ENCODE data around the gene GOLT1A. TPM values are rescaled to one million over a fixed set of nuclear protein-coding genes. Genes with fewer than 3 reads are reported as not detected.

The GOLT1A gene
- total RNA-seq, 3 donors from 2014 or later (not counting 1 experiment from before 2014, with no cell fraction given), result not detected

DNA sequence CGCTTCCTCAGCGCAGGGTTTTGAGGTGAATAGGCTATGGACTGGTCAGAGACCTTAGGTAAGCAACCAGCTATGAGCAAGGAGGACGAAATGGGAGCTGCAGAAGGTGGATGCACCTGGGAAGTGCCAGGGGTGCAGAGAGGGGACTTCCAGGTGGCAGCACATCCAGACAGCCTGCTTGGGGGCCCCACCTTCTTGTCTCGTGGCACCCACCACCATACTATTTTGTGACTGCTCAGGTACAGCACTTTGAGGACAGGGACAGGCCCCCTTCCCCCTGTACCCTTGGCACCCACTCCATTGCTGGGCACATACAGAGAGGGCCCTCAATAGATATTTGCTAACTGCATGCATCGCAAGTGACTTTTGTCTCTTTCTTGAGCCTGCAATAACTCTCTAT lies 16.7 kb downstream of the GOLT1A start:
- H3K4me1 ChIP-seq (ENCODE audit: control insufficient read depth, insufficient read depth, low read length), result peaks cover 5% of the 10 kb centered on the region
- ATAC-seq (no peak), DNase-seq (no peak)
- no peak overlapping the region for H3K4me3 Mint-ChIP-seq
- H3K27me3 Mint-ChIP-seq (ENCODE audit: low read depth in 2 of 2), result peaks cover 4 to 11% of the 10 kb centered on the region in 2 donors
- no peaks in the 10 kb centered on the region for H3K36me3 Mint-ChIP-seq
- H3K9me3 Mint-ChIP-seq, result no peaks in the 10 kb centered on the region
- 85% methylated on average over 5 of the region's 5 CpGs for WGBS (ENCODE audit: insufficient coverage)
- H3K27ac ChIP-seq (ENCODE audit: low read length), result no peak overlapping the region
- intact Hi-C loops (cut with micrococcal nuclease), result no loop called here
- H3K4me1 Mint-ChIP-seq, result peaks cover 0 to 10% of the 10 kb centered on the region in 2 donors
- TF ChIP-seq, protein P1, sequence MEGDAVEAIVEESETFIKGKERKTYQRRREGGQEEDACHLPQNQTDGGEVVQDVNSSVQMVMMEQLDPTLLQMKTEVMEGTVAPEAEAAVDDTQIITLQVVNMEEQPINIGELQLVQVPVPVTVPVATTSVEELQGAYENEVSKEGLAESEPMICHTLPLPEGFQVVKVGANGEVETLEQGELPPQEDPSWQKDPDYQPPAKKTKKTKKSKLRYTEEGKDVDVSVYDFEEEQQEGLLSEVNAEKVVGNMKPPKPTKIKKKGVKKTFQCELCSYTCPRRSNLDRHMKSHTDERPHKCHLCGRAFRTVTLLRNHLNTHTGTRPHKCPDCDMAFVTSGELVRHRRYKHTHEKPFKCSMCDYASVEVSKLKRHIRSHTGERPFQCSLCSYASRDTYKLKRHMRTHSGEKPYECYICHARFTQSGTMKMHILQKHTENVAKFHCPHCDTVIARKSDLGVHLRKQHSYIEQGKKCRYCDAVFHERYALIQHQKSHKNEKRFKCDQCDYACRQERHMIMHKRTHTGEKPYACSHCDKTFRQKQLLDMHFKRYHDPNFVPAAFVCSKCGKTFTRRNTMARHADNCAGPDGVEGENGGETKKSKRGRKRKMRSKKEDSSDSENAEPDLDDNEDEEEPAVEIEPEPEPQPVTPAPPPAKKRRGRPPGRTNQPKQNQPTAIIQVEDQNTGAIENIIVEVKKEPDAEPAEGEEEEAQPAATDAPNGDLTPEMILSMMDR (IDR thresholded peaks at IDR 0.05), result no peak
- H3K36me3 ChIP-seq (ENCODE audit: control insufficient read depth, insufficient read depth, low read length), result no peaks in the 10 kb centered on the region
- no peaks in the 10 kb centered on the region for H3K27me3 ChIP-seq (ENCODE audit: control insufficient read depth, insufficient read depth, low read length)
- H3K4me3 ChIP-seq (ENCODE audit: low read length), result no peak overlapping the region
- H3K9me3 ChIP-seq (ENCODE audit: control insufficient read depth, insufficient read depth, low read length), result no peaks in the 10 kb centered on the region
- H3K27ac Mint-ChIP-seq, result no peak overlapping the region

DNA sequence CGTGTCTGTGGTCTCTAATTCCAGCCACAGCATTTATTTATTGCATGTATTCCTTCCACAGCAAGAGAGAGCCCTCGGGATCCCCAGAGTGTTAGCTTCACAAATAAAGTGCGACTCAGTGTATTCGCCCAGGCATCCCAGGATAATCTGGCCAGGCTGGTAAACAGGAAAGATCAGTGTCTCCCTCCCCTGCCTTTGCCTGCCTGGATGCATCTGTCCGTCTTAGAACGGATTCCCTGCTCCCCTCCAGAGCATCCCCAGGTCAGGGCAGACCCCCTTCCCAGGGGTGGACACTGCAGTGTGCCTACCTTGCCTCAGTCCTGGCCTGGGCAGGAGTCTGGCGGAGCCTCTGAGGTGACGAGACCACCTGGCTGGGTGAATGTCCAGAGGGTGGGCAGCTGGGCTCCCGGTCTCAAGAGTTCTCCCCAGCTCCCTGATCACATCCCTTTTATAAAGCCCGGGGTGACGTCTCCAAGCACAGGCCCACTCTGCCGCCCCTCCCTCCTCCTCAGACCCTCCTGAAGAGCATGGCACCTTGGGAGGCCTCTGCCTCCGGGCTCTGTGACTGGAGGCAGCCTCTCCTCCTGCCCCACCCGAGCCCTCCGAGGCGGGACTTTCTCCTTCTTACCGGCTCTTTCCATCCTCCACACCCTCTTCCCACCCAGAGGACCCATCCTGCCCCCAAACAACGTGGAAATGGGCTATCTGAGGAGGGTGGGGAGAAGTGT lies 17.6 kb downstream of the GOLT1A start, which contains the start of gene KISS1:
Gene KISS1, minus strand, starts transcription at position 424 of the 728 bp plus-strand sequence. CDS start 3,615 bp downstream, outside the sequence.
- peaks cover 5% of the 10 kb centered on the region for H3K4me1 ChIP-seq (ENCODE audit: control insufficient read depth, insufficient read depth, low read length)
- no peak for ATAC-seq
- H3K36me3 Mint-ChIP-seq, result no peaks in the 10 kb centered on the region
- TF ChIP-seq, protein P1 (IDR thresholded peaks at IDR 0.05), result no peak
- no peak for DNase-seq
- peaks cover 0 to 10% of the 10 kb centered on the region in 2 donors for H3K4me1 Mint-ChIP-seq
- no peaks in the 10 kb centered on the region for H3K9me3 ChIP-seq (ENCODE audit: control insufficient read depth, insufficient read depth, low read length)
- H3K27me3 ChIP-seq (ENCODE audit: control insufficient read depth, insufficient read depth, low read length), result no peaks in the 10 kb centered on the region
- peaks cover 7 to 11% of the 10 kb centered on the region in 2 donors for H3K27me3 Mint-ChIP-seq (ENCODE audit: low read depth in 2 of 2)
- 82% methylated on average over 16 of the region's 18 CpGs for WGBS (ENCODE audit: insufficient coverage)
- intact Hi-C loops (cut with micrococcal nuclease), result no loop called here
- H3K4me3 ChIP-seq (ENCODE audit: low read length), result no peak within 1 kb of the TSS
- H3K27ac ChIP-seq (ENCODE audit: low read length), result no peak within 1 kb of the TSS
- H3K9me3 Mint-ChIP-seq, result no peaks in the 10 kb centered on the region
- no peaks in the 10 kb centered on the region for H3K36me3 ChIP-seq (ENCODE audit: control insufficient read depth, insufficient read depth, low read length)
- H3K27ac Mint-ChIP-seq, result no peak within 1 kb of the TSS
- no peak within 1 kb of the TSS for H3K4me3 Mint-ChIP-seq

DNA sequence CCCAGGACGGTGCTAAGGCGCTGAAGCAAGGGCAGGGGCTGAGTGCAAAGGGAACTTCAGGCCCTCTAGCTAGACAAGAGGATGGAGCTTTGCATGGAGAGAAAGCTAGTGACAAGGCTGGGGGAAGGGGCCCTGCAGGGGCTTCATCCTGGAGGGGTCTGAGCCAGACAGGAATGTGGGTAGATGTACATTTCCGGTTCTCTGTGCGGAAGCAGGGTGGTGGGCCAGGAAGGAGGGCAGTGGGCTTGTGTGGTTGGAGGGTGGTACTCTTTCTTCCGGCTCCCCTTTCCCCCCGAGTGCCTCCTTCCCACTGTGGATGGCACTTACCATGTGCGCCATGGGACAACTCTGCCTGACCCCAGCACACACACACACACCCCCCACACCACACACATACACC lies 19.0 kb downstream of the GOLT1A start:
- H3K4me1 Mint-ChIP-seq, result peaks cover 0 to 16% of the 10 kb centered on the region in 2 donors
- no peaks in the 10 kb centered on the region for H3K36me3 ChIP-seq (ENCODE audit: control insufficient read depth, insufficient read depth, low read length)
- 29% methylated on average over 7 of the region's 7 CpGs for WGBS (ENCODE audit: insufficient coverage)
- H3K36me3 Mint-ChIP-seq, result no peaks in the 10 kb centered on the region
- H3K9me3 Mint-ChIP-seq, result no peaks in the 10 kb centered on the region
- ATAC-seq (no peak), DNase-seq (no peak)
- intact Hi-C loops (cut with micrococcal nuclease), result no loop called here
- H3K27me3 Mint-ChIP-seq (ENCODE audit: low read depth in 2 of 2), result peaks cover 15 to 17% of the 10 kb centered on the region in 2 donors
- H3K4me3 ChIP-seq (ENCODE audit: low read length), result no peak overlapping the region
- no peak overlapping the region for H3K4me3 Mint-ChIP-seq
- H3K27ac ChIP-seq (ENCODE audit: low read length), result no peak overlapping the region
- no peak overlapping the region for H3K27ac Mint-ChIP-seq
- H3K27me3 ChIP-seq (ENCODE audit: control insufficient read depth, insufficient read depth, low read length), result no peaks in the 10 kb centered on the region
- H3K9me3 ChIP-seq (ENCODE audit: control insufficient read depth, insufficient read depth, low read length), result no peaks in the 10 kb centered on the region
- TF ChIP-seq, protein P1 (IDR thresholded peaks at IDR 0.05), result no peak
- peaks cover 6% of the 10 kb centered on the region for H3K4me1 ChIP-seq (ENCODE audit: control insufficient read depth, insufficient read depth, low read length)

Data from natural killer cell (primary cell).